GM19397 (cell line): ENCODE measurements around the gene IRAK1BP1.
"Not testable (repeated sequence)": the region's sequence is repeated elsewhere in the genome, so short reads cannot be mapped to it uniquely, and the experiment has no call there.

ENCODE experiments used
- ATAC-seq: cut with Tn5 transposase; IDR thresholded peaks from one replicate; pipeline ENCODE4 v1.9.1; 2021; ENCODE audit warnings: mild to moderate bottlenecking, moderate library complexity; ENCODE audit not compliant: unreplicated experiment

IRAK1BP1 gene, protein sequence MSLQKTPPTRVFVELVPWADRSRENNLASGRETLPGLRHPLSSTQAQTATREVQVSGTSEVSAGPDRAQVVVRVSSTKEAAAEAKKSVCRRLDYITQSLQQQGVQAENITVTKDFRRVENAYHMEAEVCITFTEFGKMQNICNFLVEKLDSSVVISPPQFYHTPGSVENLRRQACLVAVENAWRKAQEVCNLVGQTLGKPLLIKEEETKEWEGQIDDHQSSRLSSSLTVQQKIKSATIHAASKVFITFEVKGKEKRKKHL

DNA sequence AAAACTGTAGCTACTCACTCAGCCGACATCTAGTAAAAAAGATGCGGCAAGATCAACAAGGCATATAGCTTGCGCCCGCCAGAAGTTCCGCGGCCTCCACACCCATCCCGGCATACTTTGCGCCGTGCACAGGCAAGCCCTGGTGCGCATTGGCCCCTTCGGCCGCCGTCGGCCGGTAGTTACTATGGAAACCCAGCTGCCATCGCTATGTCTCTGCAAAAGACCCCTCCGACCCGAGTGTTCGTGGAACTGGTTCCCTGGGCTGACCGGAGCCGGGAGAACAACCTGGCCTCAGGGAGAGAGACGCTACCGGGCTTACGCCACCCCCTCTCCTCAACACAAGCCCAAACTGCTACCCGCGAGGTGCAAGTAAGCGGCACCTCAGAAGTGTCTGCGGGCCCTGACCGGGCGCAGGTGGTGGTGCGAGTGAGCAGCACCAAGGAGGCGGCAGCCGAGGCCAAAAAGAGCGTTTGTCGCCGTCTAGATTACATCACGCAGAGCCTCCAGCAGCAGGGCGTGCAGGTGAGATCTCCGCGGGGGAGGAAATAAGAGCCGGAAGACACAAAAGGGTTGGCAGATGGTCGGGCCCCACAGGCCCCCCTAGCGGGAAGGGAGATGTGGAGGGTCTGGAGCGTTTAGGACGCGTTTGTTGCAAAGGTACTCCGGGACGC lies at the start of gene IRAK1BP1:
Gene IRAK1BP1 (plus strand): TSS at position 182 of the 671 bp plus-strand sequence. CDS start 26 bp downstream, at position 208.
- ATAC-seq: peak; percentile 98

DNA sequence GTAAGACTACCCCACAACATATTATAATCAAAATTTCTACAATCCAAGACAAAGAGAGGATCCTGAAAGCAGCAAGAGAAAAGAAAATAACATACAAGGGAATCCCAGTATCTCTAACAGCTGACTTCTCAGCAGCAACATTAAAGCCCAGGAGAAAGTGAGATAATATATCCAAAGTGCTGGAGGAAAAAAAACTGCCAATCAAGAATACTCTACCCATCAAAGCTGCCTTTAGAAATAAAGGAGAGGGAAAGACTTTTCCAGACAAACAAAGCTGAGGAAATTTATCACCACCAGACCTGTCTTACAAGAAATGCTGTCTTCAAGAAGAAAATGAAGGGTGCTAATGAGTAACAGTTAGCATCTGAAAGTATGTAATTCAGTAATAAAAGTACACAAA lies 43.3 kb upstream of the IRAK1BP1 start:
- ATAC-seq: no peak

DNA sequence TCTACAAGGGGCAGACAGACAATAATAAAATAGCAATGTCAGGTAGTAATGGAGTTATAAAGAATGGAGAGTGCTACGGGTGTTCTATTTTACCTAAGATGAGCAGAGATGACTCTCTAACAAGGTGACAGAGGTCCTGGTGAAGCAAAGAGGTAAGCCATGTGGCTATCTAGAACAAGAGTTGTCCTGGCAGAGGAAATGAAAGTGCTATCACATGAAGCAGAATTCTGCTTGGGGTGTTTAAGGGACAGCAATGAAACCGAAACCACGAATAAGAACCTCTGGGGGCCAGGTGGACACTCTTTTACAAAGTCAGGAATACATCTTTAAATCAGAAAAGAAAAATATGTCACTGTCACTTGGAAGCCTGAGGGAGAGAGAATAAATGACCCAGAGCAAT lies 37.9 kb upstream of the IRAK1BP1 start:
- ATAC-seq: no peak

DNA sequence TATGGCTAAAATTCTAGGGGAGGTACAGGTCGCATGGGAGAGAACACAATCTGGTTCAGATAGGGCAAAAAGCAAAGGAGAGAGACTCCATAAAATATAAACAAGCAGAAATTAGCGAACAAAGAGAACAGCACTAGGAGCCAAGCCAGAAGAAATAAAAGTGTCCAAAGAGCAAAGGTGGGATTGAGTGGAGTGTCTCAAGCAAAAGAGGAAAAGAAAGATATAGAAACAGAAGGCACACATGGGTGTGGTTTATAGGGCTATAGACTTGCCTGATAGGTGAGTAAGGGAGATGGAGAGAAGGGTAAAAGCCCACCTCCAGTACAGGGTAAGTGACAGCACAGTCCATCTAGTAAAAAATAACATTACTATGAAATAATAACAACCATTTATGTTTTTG lies 36.5 kb upstream of the IRAK1BP1 start:
- no peak for ATAC-seq

DNA sequence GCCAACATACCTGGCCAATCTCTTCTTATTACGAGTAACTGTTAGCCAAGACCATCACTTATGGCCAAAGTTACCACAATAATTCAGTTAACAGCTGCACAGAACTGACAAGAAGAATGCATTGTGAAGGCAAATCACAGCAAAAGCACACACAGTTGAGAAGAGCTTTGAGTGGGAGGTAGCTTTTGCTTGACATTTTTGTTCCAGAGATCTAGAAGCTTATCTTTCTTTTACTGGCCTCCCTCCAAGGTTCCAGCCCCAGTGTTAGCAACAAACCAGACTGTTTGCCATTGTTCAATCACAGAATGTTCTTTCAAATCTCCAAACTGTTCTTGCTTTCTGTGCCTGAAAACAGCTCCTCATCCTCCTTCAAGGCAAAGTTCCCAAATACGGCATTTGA lies 35.9 kb upstream of the IRAK1BP1 start:
- ATAC-seq: no peak

DNA sequence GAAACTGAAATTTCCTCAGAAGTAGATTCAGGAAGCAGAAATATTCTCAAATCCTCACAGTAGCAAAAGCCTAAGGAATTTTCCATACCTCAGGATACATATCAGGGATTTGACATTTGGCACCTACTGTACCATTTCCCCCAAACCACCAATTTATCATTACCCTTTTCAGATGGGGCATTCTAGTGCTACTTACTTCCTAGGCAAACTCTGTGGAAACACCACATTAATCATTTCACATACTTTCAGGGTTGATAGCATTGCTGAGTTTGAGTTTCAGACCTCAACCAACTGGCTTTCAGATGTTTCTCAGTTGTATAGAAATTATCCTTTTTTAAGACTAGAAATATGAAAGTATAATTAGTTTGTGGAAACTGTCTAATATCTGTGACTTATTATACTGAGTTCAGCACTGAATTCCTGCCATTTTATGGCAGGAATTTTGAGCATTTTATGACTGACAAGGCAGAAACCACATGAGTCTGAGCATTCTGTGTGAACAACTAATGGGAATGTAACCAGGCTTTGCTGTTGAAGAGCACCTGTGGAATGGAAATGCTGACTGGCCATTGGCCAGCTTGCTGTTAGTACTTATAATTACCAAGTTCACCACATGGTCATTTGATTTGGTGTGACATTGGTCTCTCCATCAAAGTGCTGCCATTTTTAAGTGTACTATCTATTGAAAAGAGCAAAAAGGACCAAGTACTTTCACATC lies 35.1 kb upstream of the IRAK1BP1 start:
- peak; percentile 46 for ATAC-seq

DNA sequence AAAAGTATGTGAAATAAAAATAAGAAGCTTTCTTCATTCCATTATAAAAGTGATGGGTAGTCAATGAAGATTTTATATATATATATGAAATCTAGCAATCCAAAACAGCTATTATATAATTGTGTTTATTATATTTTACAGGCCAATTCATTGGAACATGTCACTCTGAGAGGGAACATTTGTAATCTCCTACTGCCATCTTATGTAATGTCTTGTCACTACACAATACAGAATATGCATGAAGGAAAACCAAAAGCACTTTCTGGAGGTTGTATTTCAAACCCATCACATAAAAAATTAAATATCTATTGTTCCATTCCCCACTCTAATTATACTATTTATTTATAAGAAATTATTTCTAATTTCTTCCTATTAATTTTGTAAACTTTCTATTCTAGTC lies 31.5 kb upstream of the IRAK1BP1 start:
- no peak for ATAC-seq

DNA sequence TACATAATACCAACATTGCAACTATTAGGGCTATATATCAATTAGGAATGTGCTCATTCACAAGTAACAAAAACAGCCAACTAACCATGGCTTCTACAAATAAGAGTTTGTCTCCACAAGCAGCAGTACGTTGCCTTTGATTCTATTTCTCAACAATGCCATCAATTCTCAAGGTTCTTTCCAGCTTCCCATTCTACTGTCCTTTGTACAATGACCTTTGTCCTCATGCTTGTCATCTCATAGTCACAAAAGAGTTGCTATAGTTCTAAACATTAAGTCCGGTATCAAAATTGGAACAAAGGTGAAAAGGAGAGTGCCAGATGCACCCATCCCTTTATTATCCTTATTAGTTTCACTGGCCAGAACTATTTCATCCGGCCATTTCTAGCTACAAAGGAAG lies 30.8 kb upstream of the IRAK1BP1 start:
- ATAC-seq: no peak

DNA sequence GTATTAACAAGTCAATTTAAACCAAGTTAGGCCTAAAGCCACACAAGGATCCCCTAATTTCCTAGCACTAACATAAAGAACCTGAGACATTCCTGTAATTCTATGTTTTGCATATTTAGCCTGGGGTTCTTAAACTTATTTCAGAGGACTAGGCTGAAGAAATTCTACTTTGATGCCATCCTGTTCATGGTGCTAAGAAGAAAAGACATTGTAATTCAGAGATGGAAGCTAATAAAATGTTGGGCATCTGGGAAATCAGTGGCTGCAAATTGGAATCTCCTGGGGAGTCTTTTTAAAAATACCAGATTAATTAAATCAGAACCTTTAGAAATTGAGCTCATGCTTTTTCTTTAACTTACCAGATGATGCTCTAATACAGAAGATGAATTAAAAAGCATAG lies 26.2 kb upstream of the IRAK1BP1 start:
- no peak for ATAC-seq

DNA sequence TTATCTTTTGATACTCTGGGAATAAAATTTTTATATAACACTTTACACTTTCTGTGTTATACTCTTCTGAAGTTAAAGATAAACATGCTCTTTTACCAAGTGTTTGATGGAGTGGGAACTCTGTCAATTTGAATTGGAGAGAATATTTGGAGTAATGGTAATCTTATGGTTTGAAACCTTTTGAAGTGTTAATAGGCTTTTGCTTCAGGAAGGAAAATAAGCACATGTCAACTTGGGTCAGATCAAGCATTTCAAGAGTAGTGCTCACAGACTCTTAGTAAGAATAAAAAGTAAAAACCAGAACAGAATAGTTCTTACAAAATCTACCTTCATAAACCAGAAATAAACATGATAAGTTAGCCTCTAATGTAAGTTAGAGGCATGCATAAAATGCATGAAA lies 24.4 kb upstream of the IRAK1BP1 start:
- no peak for ATAC-seq

DNA sequence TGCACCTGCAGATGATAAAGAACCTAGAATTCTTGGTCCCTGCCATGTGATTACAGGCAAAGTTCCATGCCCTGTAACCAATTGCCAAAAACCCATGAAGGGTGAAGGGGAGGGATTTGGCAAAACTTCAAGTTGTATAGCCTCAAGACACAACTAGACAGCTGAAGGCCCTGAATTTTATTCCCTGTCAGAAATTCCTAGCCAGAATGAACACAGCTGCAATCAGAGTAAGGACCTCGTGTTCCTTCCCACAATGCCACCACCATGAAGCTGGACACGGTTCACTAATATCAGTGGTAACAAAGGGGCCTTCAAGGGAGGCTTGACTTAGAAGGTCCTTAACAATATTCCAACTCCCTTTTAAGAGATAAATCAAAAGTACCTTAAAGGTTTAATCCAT lies 22.5 kb upstream of the IRAK1BP1 start:
- no peak for ATAC-seq

DNA sequence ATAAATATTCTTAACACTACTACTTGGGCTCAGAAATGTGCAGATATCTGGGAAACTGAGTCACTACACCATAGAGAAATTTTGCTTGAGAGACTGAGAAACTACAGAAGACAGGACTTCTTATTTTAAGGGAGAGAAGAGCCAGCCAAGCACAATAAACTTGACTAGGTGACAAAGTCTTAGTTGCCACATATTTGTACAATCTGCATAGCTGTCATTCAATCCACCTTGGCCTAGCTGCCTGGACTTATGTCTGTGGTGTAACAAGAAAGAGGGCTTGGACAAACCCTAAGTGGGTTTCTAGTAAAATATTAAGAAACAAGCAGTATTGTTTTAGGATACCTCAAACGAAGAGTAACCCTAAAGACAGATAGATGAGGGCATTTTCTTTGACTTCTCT lies 21.8 kb upstream of the IRAK1BP1 start:
- ATAC-seq: no peak

DNA sequence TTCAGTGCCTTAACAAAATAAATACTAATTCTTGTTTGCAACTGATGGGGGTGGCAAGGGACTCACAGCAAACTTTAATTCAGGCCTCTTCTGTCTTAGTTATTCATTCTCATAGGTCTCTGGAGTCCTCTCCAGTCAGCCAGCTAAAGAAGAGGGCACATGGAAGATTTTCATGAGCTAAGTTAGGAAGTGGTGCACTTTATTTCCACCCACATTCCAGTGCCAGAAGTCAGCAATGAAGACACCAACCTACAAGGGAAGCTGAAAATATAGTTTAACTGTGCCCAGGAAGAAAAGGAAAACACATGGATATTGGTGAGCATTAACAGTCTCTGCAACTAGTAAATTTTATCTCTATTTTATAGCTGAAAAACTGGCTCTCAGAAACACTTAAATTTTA lies 16.7 kb upstream of the IRAK1BP1 start:
- ATAC-seq: no peak

DNA sequence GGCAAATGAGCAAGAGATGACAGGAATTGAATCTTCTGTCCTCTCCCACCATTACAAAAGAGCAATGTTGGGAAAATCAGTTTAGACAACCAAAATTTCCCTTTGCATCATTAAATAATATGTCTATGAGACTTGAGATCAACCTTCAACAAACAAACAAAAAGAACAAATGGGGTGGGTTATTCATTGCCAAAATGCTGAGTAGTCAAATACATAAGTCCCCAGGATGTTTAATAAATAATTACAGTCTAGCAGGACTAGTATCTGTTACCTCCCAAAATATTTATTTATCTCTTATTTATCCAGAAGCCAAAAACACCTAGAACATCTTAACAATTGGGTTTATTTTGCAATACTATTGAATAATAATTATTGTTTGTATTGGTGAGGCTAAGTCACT lies 16.2 kb upstream of the IRAK1BP1 start:
- no peak for ATAC-seq

DNA sequence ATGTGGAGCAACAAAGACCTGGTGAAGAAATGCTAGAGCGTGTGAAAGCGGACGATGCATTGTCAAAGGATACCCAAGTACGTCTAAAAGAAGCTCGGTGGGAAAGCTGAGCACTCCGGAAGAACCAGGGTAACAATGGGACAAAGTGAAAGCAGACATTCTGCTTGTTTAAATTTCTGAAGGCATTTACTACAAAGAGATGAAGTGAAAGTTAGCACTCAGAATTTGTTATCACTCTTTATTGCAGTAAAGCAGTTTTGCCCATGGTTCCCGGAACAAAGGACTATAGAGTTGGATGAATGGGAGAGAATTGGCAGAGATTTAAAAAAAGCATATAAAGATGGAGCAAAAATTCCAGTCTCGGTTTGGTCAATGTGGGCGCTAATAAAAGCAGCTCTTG lies 12.8 kb upstream of the IRAK1BP1 start:
- ATAC-seq: no peak

DNA sequence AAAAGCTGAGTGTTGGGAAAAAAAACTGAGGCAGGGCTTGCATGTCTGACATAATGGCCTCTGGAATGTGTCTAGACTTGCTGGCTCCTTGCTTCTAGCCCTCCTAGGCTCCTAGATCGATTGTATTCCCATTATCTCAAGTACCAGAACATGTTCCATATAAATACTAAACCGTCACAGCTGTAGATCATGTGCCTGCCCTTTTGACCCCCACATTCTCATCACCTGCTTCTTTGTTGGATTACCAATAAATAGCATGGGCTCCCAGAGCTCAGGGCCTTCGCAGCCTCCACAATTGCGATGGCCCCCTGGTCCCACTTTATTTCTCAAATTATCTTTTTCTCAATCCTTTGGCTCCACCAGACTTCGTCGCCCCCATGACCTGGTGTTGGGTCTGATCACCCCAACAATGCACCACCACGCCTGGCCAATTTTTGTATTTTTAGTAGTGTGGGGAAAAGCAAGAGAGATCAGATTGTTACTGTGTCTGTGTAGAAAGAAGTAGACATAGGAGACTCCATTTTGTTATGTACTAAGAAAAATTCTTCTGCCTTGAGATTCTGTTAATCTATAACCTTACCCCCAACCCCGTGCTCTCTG lies 8.9 kb upstream of the IRAK1BP1 start:
- ATAC-seq: not testable (repeated sequence)

DNA sequence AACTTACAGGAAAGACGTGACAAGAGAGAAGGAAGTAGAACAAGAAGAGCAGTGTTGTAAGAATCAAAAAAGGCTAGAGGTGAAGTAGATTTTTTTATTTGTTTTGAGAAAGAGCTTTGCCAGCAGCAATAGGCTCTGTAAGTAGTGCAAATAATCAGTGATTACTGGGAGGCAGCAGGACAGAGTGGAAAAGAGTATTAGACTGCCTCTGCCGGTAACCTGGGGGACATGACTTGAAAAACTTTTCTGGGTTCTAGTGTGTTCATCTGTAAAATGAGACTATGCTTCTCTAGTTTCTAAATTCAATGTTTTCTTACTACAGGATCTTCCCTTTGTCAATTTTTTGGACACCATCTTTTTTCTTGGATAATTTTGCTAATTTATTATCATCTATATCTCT lies 5.8 kb upstream of the IRAK1BP1 start:
- ATAC-seq: no peak

DNA sequence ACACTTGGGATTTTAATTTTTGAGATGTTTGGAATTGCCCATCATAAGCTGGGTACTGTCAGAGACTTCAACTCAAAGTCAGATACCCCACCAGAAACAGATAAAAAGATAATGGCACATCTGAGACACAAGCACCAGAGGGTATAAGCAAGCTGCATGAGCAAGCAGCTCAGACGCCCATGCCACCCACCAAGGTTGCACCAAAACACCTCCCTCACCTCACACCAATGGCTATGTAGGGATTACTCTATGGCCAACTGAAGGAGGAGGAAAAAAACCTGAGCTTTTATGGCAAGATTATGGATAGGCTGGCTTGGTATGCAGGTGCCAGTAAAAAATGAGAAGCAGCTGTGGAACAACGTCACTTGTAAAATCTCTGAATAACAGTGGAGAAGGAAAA lies 3.8 kb upstream of the IRAK1BP1 start:
- ATAC-seq: no peak

DNA sequence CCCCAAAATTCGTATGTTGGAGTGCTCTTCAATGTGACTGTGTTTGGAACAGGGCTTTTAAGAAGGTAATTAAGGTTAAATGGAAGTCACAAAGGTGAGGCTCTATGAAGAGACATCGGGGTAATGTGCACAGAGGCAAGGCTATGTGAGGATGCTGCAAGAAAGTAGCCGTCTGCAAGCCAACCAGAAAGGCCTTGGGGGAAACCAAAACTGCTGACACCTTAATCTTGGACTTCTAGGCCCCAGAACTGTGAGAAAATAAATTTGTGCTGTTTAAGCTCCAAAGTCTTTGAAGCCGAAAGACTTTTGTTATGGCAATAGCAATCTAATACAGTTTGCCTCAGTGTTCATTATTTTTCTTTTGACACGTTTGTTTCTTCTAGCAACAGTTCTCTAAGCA lies 2.4 kb upstream of the IRAK1BP1 start:
- ATAC-seq: no peak

DNA sequence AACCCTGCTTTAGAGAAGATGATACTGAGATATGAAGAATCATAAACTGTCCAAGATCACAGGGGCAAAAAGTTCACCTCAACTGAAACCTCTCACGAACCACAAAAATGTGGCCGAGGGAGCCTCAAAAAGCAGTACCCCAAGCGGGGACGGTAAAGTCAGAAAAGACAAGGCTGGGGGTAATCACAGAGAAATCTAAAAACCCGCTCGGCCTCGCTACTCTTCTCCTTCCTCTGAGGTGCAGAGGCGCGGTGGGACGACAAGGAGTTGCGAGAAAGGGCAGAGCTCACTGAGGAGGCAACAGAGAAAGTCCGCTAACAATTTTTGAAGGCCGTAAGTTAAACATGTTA lies 356 bp upstream of the IRAK1BP1 start:
- ATAC-seq: peak; percentile 40

DNA sequence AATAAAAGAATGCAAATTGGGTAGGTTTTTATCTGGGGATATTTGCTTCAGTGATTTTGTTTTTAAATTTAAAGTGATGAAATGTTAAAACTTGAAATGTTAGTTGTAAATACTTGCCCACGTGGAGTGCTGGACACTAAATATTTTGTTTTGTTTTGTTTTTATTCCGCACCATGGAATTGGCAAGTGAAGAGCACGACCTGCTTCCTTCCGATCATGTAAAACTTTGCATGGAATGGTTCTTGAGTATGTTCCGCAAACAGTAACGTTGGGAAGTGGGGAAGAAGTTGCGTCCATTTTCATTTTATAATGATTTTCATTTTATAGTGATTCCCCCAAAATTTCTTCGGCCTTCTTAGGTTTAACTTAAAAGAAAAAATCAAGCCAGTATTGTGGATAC lies 765 bp downstream of the IRAK1BP1 start:
- no peak for ATAC-seq

DNA sequence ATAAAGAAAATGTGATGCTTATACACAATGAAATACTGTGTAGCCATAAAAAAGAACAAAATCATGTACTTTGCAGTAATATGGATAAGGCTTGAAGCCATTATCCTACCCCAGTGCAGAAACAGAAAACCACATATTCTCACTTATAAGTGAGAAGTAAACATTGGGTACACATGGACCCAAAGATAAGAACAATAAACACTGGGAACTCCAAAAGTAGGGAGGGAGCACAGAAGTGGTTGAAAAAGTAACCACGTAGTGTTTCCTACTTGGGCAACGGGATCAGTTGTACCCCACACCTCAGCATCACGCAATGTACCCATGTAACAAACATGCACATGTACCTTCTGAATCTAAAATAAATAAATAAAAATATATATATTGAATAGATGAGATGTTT lies 8.2 kb downstream of the IRAK1BP1 start:
- no peak for ATAC-seq
